HG03460 (cell line): ENCODE data around the gene FOXD2.

Experiments used
- ATAC-seq: cut with Tn5 transposase; IDR thresholded peaks from one replicate; pipeline ENCODE4 v1.9.1; 2021; ENCODE audit not compliant: unreplicated experiment

FOXD2 gene

GRCh38 chr1:47459253-47459788 lies 21.5 kb downstream of the FOXD2 start:
- ATAC-seq: no peak

- no peak for ATAC-seq
These were observed 22.2 kb downstream of the FOXD2 start for GRCh38 chr1:47460040-47460439.

- no peak for ATAC-seq
These were observed 22.6 kb downstream of the FOXD2 start for GRCh38 chr1:47460456-47460855.

GRCh38 chr1:47465605-47466004 lies 27.8 kb downstream of the FOXD2 start:
- ATAC-seq: no peak

GRCh38 chr1:47468709-47469389 lies 31.0 kb downstream of the FOXD2 start:
- ATAC-seq: no peak

- ATAC-seq: no peak
These were observed 31.5 kb downstream of the FOXD2 start for GRCh38 chr1:47469390-47469759.

GRCh38 chr1:47469910-47470309 lies 32.1 kb downstream of the FOXD2 start:
- no peak for ATAC-seq

- ATAC-seq: no peak
These were observed 33.3 kb downstream of the FOXD2 start for GRCh38 chr1:47471163-47471562.

GRCh38 chr1:47474278-47475193 lies 36.7 kb downstream of the FOXD2 start:
- ATAC-seq: no peak

GRCh38 chr1:47477595-47478080 lies 39.8 kb downstream of the FOXD2 start:
- no peak for ATAC-seq

GRCh38 chr1:47478090-47478489 lies 40.2 kb downstream of the FOXD2 start:
- ATAC-seq: no peak

- ATAC-seq: no peak
These were observed 41.8 kb downstream of the FOXD2 start for GRCh38 chr1:47479664-47480063.

- no peak for ATAC-seq
These were observed 44.1 kb downstream of the FOXD2 start for GRCh38 chr1:47481936-47482335.

GRCh38 chr1:47482786-47483185 lies 44.9 kb downstream of the FOXD2 start:
- ATAC-seq: no peak

GRCh38 chr1:47483651-47484050 lies 45.8 kb downstream of the FOXD2 start:
- ATAC-seq: no peak

- ATAC-seq: no peak
These were observed 48.0 kb downstream of the FOXD2 start for GRCh38 chr1:47485817-47486216.

GRCh38 chr1:47487332-47487731 lies 49.5 kb downstream of the FOXD2 start:
- ATAC-seq: no peak

GRCh38 chr1:47487850-47488450 lies 50.1 kb downstream of the FOXD2 start:
- ATAC-seq: no peak
